WTC11 (cell line): Measurements from ENCODE around the gene LAMA3.

Source experiments
- CREB1 ChIP-seq: sonication (generic); formaldehyde crosslinking; IDR thresholded peaks from 2 replicates; pipeline ENCODE4 v1.8.0; 2023; ENCODE audit warnings: mild to moderate bottlenecking, missing genetic modification reagents
- IRF2 ChIP-seq: sonication (generic); formaldehyde crosslinking; IDR thresholded peaks from 2 replicates; pipeline ENCODE4 v1.8.0; 2022; ENCODE audit warnings: low read depth, missing genetic modification reagents, borderline replicate concordance
- JUN ChIP-seq: sonication (generic); formaldehyde crosslinking; IDR thresholded peaks from 2 replicates; pipeline ENCODE4 v1.8.0; 2023; ENCODE audit warnings: mild to moderate bottlenecking, missing genetic modification reagents
- NFYB ChIP-seq: sonication (generic); formaldehyde crosslinking; conservative IDR thresholded peaks from 2 replicates; pipeline ENCODE4 v1.8.0; 2022; ENCODE audit warnings: low read depth, missing genetic modification reagents
- NR1H2 ChIP-seq: sonication (generic); formaldehyde crosslinking; IDR thresholded peaks from 2 replicates; pipeline ENCODE4 v1.9.0; 2021; ENCODE audit warnings: mild to moderate bottlenecking, moderate library complexity, missing genetic modification reagents
- NR2C2 ChIP-seq: sonication (generic); formaldehyde crosslinking; IDR thresholded peaks from 2 replicates; pipeline ENCODE4 v1.8.0; 2022; ENCODE audit warnings: mild to moderate bottlenecking, missing genetic modification reagents
- TEAD4 ChIP-seq: sonication (generic); formaldehyde crosslinking; IDR thresholded peaks from 2 replicates; pipeline ENCODE4 v1.8.0; 2022; ENCODE audit warnings: mild to moderate bottlenecking, missing genetic modification reagents
- ZNF416 ChIP-seq: fragments of 250-450 bp; sonication (Bioruptor Pico); IDR thresholded peaks from 2 replicates; pipeline ENCODE4 v1.9.0; 2021; ENCODE audit warnings: mild to moderate bottlenecking, inconsistent platforms
- TF ChIP-seq, protein P1 (sequence below): fragments of 200-600 bp; IDR thresholded peaks from 2 replicates; pipeline ENCODE4 v1.8.0; 2022; ENCODE audit warnings: antibody characterized with exemption
- TF ChIP-seq, protein P2 (sequence below): sonication (generic); formaldehyde crosslinking; conservative IDR thresholded peaks from 2 replicates; pipeline ENCODE4 v1.8.1; 2022; ENCODE audit warnings: mild to moderate bottlenecking, missing genetic modification reagents
- TF ChIP-seq, protein P3 (sequence below): fragments of 250-450 bp; sonication (Bioruptor Pico); IDR thresholded peaks from 2 replicates; pipeline ENCODE4 v1.9.0; 2021; ENCODE audit warnings: mild to moderate bottlenecking
- TF ChIP-seq, protein P4 (sequence below): sonication (generic); formaldehyde crosslinking; IDR thresholded peaks from 2 replicates; pipeline ENCODE4 v1.8.1; 2023; ENCODE audit warnings: mild to moderate bottlenecking, missing genetic modification reagents, moderate library complexity
- TF ChIP-seq, protein P5 (sequence below): sonication (generic); formaldehyde crosslinking; IDR thresholded peaks from 2 replicates; pipeline ENCODE4 v1.8.0; 2022; ENCODE audit warnings: mild to moderate bottlenecking, missing genetic modification reagents
- TF ChIP-seq, protein P6 (sequence below): sonication (generic); formaldehyde crosslinking; IDR thresholded peaks from 2 replicates; pipeline ENCODE4 v1.8.1; 2023; ENCODE audit warnings: mild to moderate bottlenecking, missing genetic modification reagents, moderate library complexity

DNA sequence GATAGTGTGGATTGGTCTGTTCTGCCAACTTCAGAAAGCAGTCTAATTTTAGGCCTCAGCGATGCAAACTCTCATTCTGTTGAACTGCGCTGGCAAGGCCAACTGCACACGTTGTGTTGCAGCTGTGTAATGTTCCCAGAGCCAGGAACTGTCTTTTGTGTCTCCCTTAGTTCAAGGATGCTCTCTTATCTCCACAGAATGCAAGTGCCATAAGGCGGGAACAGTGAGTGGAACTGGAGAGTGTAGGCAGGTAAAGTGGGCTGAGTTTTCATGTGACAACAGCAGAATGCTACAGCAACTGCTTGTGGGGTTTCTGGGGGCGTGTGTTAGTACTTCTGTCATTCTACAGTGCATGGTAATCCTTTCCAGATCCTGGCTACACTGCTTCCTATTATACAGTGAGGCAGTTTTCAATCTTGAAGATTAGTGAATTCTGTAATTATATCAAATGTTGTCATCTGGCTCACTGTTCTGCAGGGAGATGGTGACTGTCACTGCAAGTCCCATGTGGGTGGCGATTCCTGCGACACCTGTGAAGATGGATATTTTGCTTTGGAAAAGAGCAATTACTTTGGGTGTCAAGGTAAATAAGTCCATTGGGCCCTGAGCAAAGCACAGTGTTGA is 125.8 kb downstream of the LAMA3 start:
- TF ChIP-seq, protein P1, sequence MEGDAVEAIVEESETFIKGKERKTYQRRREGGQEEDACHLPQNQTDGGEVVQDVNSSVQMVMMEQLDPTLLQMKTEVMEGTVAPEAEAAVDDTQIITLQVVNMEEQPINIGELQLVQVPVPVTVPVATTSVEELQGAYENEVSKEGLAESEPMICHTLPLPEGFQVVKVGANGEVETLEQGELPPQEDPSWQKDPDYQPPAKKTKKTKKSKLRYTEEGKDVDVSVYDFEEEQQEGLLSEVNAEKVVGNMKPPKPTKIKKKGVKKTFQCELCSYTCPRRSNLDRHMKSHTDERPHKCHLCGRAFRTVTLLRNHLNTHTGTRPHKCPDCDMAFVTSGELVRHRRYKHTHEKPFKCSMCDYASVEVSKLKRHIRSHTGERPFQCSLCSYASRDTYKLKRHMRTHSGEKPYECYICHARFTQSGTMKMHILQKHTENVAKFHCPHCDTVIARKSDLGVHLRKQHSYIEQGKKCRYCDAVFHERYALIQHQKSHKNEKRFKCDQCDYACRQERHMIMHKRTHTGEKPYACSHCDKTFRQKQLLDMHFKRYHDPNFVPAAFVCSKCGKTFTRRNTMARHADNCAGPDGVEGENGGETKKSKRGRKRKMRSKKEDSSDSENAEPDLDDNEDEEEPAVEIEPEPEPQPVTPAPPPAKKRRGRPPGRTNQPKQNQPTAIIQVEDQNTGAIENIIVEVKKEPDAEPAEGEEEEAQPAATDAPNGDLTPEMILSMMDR, result no peak
- TF ChIP-seq IRF2, result no peak
- TF ChIP-seq TEAD4 (CRISPR knock-in tag), result no peak
- no peak for TF ChIP-seq NFYB
- no peak for TF ChIP-seq CREB1 (CRISPR knock-in tag)
- TF ChIP-seq, protein P2, sequence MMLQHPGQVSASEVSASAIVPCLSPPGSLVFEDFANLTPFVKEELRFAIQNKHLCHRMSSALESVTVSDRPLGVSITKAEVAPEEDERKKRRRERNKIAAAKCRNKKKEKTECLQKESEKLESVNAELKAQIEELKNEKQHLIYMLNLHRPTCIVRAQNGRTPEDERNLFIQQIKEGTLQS (CRISPR knock-in tag), result no peak
- TF ChIP-seq NR1H2 (CRISPR knock-in tag), result no peak
- TF ChIP-seq NR2C2 (CRISPR knock-in tag), result no peak
- TF ChIP-seq, protein P3, sequence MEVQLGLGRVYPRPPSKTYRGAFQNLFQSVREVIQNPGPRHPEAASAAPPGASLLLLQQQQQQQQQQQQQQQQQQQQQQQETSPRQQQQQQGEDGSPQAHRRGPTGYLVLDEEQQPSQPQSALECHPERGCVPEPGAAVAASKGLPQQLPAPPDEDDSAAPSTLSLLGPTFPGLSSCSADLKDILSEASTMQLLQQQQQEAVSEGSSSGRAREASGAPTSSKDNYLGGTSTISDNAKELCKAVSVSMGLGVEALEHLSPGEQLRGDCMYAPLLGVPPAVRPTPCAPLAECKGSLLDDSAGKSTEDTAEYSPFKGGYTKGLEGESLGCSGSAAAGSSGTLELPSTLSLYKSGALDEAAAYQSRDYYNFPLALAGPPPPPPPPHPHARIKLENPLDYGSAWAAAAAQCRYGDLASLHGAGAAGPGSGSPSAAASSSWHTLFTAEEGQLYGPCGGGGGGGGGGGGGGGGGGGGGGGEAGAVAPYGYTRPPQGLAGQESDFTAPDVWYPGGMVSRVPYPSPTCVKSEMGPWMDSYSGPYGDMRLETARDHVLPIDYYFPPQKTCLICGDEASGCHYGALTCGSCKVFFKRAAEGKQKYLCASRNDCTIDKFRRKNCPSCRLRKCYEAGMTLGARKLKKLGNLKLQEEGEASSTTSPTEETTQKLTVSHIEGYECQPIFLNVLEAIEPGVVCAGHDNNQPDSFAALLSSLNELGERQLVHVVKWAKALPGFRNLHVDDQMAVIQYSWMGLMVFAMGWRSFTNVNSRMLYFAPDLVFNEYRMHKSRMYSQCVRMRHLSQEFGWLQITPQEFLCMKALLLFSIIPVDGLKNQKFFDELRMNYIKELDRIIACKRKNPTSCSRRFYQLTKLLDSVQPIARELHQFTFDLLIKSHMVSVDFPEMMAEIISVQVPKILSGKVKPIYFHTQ, result no peak
- TF ChIP-seq, protein P4, sequence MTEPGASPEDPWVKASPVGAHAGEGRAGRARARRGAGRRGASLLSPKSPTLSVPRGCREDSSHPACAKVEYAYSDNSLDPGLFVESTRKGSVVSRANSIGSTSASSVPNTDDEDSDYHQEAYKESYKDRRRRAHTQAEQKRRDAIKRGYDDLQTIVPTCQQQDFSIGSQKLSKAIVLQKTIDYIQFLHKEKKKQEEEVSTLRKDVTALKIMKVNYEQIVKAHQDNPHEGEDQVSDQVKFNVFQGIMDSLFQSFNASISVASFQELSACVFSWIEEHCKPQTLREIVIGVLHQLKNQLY (CRISPR knock-in tag), result no peak
- TF ChIP-seq, protein P5, sequence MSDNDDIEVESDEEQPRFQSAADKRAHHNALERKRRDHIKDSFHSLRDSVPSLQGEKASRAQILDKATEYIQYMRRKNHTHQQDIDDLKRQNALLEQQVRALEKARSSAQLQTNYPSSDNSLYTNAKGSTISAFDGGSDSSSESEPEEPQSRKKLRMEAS (CRISPR knock-in tag), result no peak
- no peak for TF ChIP-seq ZNF416 (CRISPR knock-in tag)
- TF ChIP-seq, protein P6, sequence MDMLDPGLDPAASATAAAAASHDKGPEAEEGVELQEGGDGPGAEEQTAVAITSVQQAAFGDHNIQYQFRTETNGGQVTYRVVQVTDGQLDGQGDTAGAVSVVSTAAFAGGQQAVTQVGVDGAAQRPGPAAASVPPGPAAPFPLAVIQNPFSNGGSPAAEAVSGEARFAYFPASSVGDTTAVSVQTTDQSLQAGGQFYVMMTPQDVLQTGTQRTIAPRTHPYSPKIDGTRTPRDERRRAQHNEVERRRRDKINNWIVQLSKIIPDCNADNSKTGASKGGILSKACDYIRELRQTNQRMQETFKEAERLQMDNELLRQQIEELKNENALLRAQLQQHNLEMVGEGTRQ (CRISPR knock-in tag), result no peak
- TF ChIP-seq JUN (CRISPR knock-in tag), result no peak
